GM12865 (cell line): ENCODE results near the gene CACNA2D4.

ENCODE experiments used
- DNase-seq: peaks from one replicate; pipeline ENCODE4 v3.0.0; 2010; ENCODE audit warnings: low read depth
- H3K4me3 ChIP-seq: 2 replicates; pipeline ENCODE4 v1.5.1; 2011; ENCODE audit warnings: mild to moderate bottlenecking, low read depth, low read length, control low read depth
- CTCF ChIP-seq: IDR thresholded peaks from 2 replicates; pipeline ENCODE4 v1.5.1; 2011; ENCODE audit warnings: low read length, control low read depth, low read depth, inconsistent platforms; ENCODE audit not compliant: insufficient read depth; ENCODE audit errors: missing control alignments

The CACNA2D4 gene

GRCh38 chr12:1815814-1816729, 102.4 kb downstream of the CACNA2D4 start:
- DNase-seq: no peak
- no peak overlapping the region for H3K4me3 ChIP-seq
- no peak for TF ChIP-seq CTCF

- no peak for DNase-seq
- no peak for TF ChIP-seq CTCF
- H3K4me3 ChIP-seq: no peak overlapping the region
These were observed 103.3 kb downstream of the CACNA2D4 start for GRCh38 chr12:1815108-1815507.

- H3K4me3 ChIP-seq: no peak overlapping the region
- no peak for DNase-seq
- no peak for TF ChIP-seq CTCF
These were observed 104.2 kb downstream of the CACNA2D4 start for GRCh38 chr12:1814266-1814665.

GRCh38 chr12:1812650-1813302, 105.7 kb downstream of the CACNA2D4 start:
- peak; percentile 67 for DNase-seq
- no peak overlapping the region for H3K4me3 ChIP-seq
- no peak for TF ChIP-seq CTCF

GRCh38 chr12:1811948-1812291, 106.5 kb downstream of the CACNA2D4 start:
- TF ChIP-seq CTCF: no peak
- no peak overlapping the region for H3K4me3 ChIP-seq

GRCh38 chr12:1811281-1811947, 107.0 kb downstream of the CACNA2D4 start:
- no peak for DNase-seq
- TF ChIP-seq CTCF: no peak
- H3K4me3 ChIP-seq: no peak overlapping the region

More at GRCh38 chr12:1811948-1812291, 106.5 kb downstream of the CACNA2D4 start:
- DNase-seq: no peak
